ENCODE data around the gene DLX6. TPM values are rescaled to one million over a fixed set of nuclear protein-coding genes. Genes with fewer than 3 reads are reported as not detected.
A peak's percentile ranks its signal among the peaks of the same experiment; 100 is the strongest.
"Not testable (repeated sequence)": the region's sequence is repeated elsewhere in the genome, so short reads cannot be mapped to it uniquely, and the experiment has no call there.

The DLX6 gene
- total RNA-seq, 1 experiment from 2014 or later, result not detected

- no peaks in the 10 kb centered on the region for H3K9me3 ChIP-seq (ENCODE audit: control insufficient read depth in 1 of 2, insufficient read depth in 1 of 2, low read depth in 1 of 2, low read length in 2 of 2)
- CTCF ChIA-PET, result interaction anchor here (0.6 to 1.3 kb wide), 15 partner anchors 12 to 1156 kb away, joined by 3 to 12 read pairs (median 4); no protein-coding TSS in a partner anchor
- BruUV-seq (replicated peaks), result no TSS peak
- no peak overlapping the region for H3K4me2 ChIP-seq (ENCODE audit: low read length)
- intact Hi-C loops (cut with micrococcal nuclease), result loop anchor here (1.0 to 5.0 kb wide), 6 partner anchors 611 to 1305 kb away; no protein-coding TSS in a partner anchor
- RAD21 ChIA-PET (ENCODE audit: low non-redundant PET in 1 of 2, low total read pairs in 2 of 2, uncharacterized antibody in 2 of 2, unreplicated experiment in 2 of 2), result interaction anchor here (0.7 to 1.3 kb wide), 4 partner anchors 249 to 1111 kb away, joined by 3 to 4 read pairs (median 3); no protein-coding TSS in a partner anchor
- ATAC-seq (peak; percentile 96), DNase-seq (ENCODE audit: low read depth, low spot score) (peak; percentile 38)
- no peaks in the 10 kb centered on the region for H4K20me1 ChIP-seq (ENCODE audit: insufficient read depth)
- no peaks in the 10 kb centered on the region for H3K9me2 ChIP-seq (ENCODE audit: insufficient read depth)
- H2AFZ ChIP-seq (ENCODE audit: low read depth, low read length, poor library complexity, severe bottlenecking), result no peak overlapping the region
- TF ChIP-seq CTCF (IDR thresholded peaks at IDR 0.05 in 2 of 3, conservative IDR thresholded peaks at IDR 0.05 in 1 of 3; ENCODE audit: borderline replicate concordance in 1 of 3, insufficient read depth in 1 of 3, low read depth in 2 of 3, low read length in 2 of 3) (peak; percentile 51 to 87 (median 86); a peak in 5 of 6 replicates), ATF3 (IDR thresholded peaks at IDR 0.05) (no peak), ELF1 (IDR thresholded peaks at IDR 0.05; ENCODE audit: borderline replicate concordance, low read depth) (no peak), FOSL1 (IDR thresholded peaks at IDR 0.05; ENCODE audit: low read depth) (no peak), RAD21 (IDR thresholded peaks at IDR 0.05; ENCODE audit: low read depth) (peak; percentile 88), CBX3 (IDR thresholded peaks at IDR 0.05; ENCODE audit: low read depth) (no peak), SP1 (IDR thresholded peaks at IDR 0.05; ENCODE audit: low read depth) (no peak)
- H3K9ac ChIP-seq (ENCODE audit: low read length), result no peak overlapping the region
- no peaks in the 10 kb centered on the region for H3K79me2 ChIP-seq (ENCODE audit: insufficient read depth, low read length)
- POLR2A ChIA-PET, result interaction anchor here (1.0 kb wide), 1 partner anchor 205 kb away, joined by 3 read pairs; no protein-coding TSS in a partner anchor
- no peaks in the 10 kb centered on the region for H3K4me1 ChIP-seq (ENCODE audit: control insufficient read depth in 1 of 2, insufficient read depth in 2 of 2, low read length in 2 of 2)
- H3K4me3 ChIP-seq (replicated peaks in 1 of 2; ENCODE audit: low read depth in 1 of 2, low read length in 2 of 2), result no peak overlapping the region
- H3K27me3 ChIP-seq (ENCODE audit: insufficient read depth, low read length), result peaks cover 34% of the 10 kb centered on the region
- H3K27ac ChIP-seq (ENCODE audit: low read depth, low read length), result no peak overlapping the region
- H3K36me3 ChIP-seq (ENCODE audit: control insufficient read depth in 1 of 2, insufficient read depth in 2 of 2, low read length in 2 of 2), result no peaks in the 10 kb centered on the region
Measured at GRCh38 chr7:97027427-97028234, 22.3 kb downstream of the DLX6 start.

- H3K79me2 ChIP-seq (ENCODE audit: insufficient read depth, low read length); CTCF ChIA-PET; H3K36me3 ChIP-seq (ENCODE audit: control insufficient read depth in 1 of 2, insufficient read depth in 2 of 2, low read length in 2 of 2); H3K4me3 ChIP-seq (replicated peaks in 1 of 2; ENCODE audit: low read depth in 1 of 2, low read length in 2 of 2); DNase-seq (ENCODE audit: low read depth, low spot score); RAD21 ChIA-PET (ENCODE audit: low non-redundant PET in 1 of 2, low total read pairs in 2 of 2, uncharacterized antibody in 2 of 2, unreplicated experiment in 2 of 2); H3K4me2 ChIP-seq (ENCODE audit: low read length); H3K4me1 ChIP-seq (ENCODE audit: control insufficient read depth in 1 of 2, insufficient read depth in 2 of 2, low read length in 2 of 2); H3K9me3 ChIP-seq (ENCODE audit: control insufficient read depth in 1 of 2, insufficient read depth in 1 of 2, low read depth in 1 of 2, low read length in 2 of 2); intact Hi-C loops (cut with micrococcal nuclease); H4K20me1 ChIP-seq (ENCODE audit: insufficient read depth); H3K9ac ChIP-seq (ENCODE audit: low read length); POLR2A ChIA-PET; ATAC-seq; H2AFZ ChIP-seq (ENCODE audit: low read depth, low read length, poor library complexity, severe bottlenecking); BruUV-seq (replicated peaks); H3K9me2 ChIP-seq (ENCODE audit: insufficient read depth); H3K27ac ChIP-seq (ENCODE audit: low read depth, low read length): not testable (repeated sequence)
- H3K27me3 ChIP-seq (ENCODE audit: insufficient read depth, low read length), result peaks cover 39% of the 10 kb centered on the region
Measured at GRCh38 chr7:97034213-97034852, 29.0 kb downstream of the DLX6 start.
